ENCODE results near the gene GPR55.

GPR55 gene

GRCh38 chr2:230872151-230872967 is 52.7 kb downstream of the GPR55 start:
- Histone ChIP-seq H3K27me3 (ENCODE audit: low read depth, low read length) (no peaks in the 10 kb centered on the region), H3K27ac (ENCODE audit: low read length) (no peak overlapping the region), H3K4me1 (ENCODE audit: control insufficient read depth in 1 of 2, insufficient read depth in 2 of 2, low read length in 2 of 2) (peaks cover 11 to 50% of the 10 kb centered on the region in 2 donors), H3K4me3 (ENCODE audit: low read depth in 1 of 2, low read length in 2 of 2) (no peak overlapping the region), H3K36me3 (ENCODE audit: control insufficient read depth in 1 of 2, insufficient read depth in 2 of 2, low read length in 2 of 2) (peaks cover 5 to 18% of the 10 kb centered on the region in 2 donors), H3K9me3 (ENCODE audit: control insufficient read depth in 1 of 2, low read length in 2 of 2) (no peaks in the 10 kb centered on the region)

- Histone ChIP-seq H3K36me3 (ENCODE audit: control insufficient read depth in 1 of 2, insufficient read depth in 2 of 2, low read length in 2 of 2) (peaks cover 5 to 10% of the 10 kb centered on the region in 2 donors), H3K9me3 (ENCODE audit: control insufficient read depth in 1 of 2, low read length in 2 of 2) (no peaks in the 10 kb centered on the region), H3K4me1 (ENCODE audit: control insufficient read depth in 1 of 2, insufficient read depth in 2 of 2, low read length in 2 of 2) (peaks cover 11 to 58% of the 10 kb centered on the region in 2 donors), H3K4me3 (ENCODE audit: low read depth in 1 of 2, low read length in 2 of 2) (peak overlapping the region in 1 of 2 donors; percentile 33), H3K27ac (ENCODE audit: low read length) (peak overlapping the region; percentile 16), H3K27me3 (ENCODE audit: low read depth, low read length) (no peaks in the 10 kb centered on the region)
These were observed 53.5 kb downstream of the GPR55 start for GRCh38 chr2:230871361-230872150.

DNA sequence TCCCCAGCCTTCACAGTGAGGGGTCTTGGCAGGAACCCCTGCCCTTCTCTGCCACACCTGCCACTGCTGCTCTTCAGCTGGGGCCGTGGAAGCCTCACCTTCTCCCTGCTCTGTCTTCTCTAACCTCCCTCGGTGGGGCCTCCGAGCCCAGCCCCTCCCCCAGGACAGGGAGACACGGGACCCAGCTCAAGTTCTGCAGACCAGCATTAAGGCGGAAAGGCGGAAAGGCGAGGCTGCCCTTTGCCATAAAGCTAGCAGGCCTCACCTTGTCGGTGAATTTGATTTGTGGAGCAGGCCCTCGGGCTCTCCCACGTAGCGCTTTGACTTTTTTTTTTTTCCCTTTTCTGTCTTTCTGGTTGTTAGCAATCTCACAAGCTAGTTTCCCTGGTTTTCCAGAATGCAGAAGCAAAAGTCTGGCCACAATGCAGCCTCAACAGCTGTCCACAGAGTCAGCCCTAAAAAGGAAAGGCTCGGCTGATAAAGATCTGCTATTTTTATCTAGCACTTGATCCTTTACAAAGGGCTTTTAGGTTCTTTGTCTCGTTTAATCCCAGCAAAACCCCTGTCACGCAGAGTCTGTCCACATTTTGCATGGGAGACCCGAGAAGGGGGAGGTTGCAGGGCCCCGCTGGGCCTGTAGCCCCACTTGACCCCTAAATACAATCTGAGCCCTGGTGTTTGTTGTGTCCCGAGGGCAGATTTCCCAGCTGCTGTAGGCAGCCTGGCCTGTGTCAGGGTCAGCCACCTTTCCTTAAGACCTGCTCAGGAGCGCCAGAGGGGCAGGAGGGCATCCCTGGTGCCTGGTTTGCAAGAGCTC is 54.3 kb downstream of the GPR55 start:
- Histone ChIP-seq H3K4me3 (ENCODE audit: low read depth in 1 of 2, low read length in 2 of 2) (peak overlapping the region in 1 of 2 donors; percentile 33), H3K27ac (ENCODE audit: low read length) (peak overlapping the region; percentile 39), H3K9me3 (ENCODE audit: control insufficient read depth in 1 of 2, low read length in 2 of 2) (no peaks in the 10 kb centered on the region), H3K36me3 (ENCODE audit: control insufficient read depth in 1 of 2, insufficient read depth in 2 of 2, low read length in 2 of 2) (peaks cover 0 to 4% of the 10 kb centered on the region in 2 donors), H3K27me3 (ENCODE audit: low read depth, low read length) (no peaks in the 10 kb centered on the region), H3K4me1 (ENCODE audit: control insufficient read depth in 1 of 2, insufficient read depth in 2 of 2, low read length in 2 of 2) (peaks cover 11 to 66% of the 10 kb centered on the region in 2 donors)

- peaks cover 11 to 68% of the 10 kb centered on the region in 2 donors for H3K4me1 ChIP-seq (ENCODE audit: control insufficient read depth in 1 of 2, insufficient read depth in 2 of 2, low read length in 2 of 2)
- peaks cover 0 to 3% of the 10 kb centered on the region in 2 donors for H3K36me3 ChIP-seq (ENCODE audit: control insufficient read depth in 1 of 2, insufficient read depth in 2 of 2, low read length in 2 of 2)
- peak overlapping the region in 1 of 2 donors; percentile 33 for H3K4me3 ChIP-seq (ENCODE audit: low read depth in 1 of 2, low read length in 2 of 2)
- no peaks in the 10 kb centered on the region for H3K27me3 ChIP-seq (ENCODE audit: low read depth, low read length)
- H3K9me3 ChIP-seq (ENCODE audit: control insufficient read depth in 1 of 2, low read length in 2 of 2) = no peaks in the 10 kb centered on the region
- peak overlapping the region; percentile 39 for H3K27ac ChIP-seq (ENCODE audit: low read length)
These were observed 55.0 kb downstream of the GPR55 start for GRCh38 chr2:230869914-230870543.

DNA sequence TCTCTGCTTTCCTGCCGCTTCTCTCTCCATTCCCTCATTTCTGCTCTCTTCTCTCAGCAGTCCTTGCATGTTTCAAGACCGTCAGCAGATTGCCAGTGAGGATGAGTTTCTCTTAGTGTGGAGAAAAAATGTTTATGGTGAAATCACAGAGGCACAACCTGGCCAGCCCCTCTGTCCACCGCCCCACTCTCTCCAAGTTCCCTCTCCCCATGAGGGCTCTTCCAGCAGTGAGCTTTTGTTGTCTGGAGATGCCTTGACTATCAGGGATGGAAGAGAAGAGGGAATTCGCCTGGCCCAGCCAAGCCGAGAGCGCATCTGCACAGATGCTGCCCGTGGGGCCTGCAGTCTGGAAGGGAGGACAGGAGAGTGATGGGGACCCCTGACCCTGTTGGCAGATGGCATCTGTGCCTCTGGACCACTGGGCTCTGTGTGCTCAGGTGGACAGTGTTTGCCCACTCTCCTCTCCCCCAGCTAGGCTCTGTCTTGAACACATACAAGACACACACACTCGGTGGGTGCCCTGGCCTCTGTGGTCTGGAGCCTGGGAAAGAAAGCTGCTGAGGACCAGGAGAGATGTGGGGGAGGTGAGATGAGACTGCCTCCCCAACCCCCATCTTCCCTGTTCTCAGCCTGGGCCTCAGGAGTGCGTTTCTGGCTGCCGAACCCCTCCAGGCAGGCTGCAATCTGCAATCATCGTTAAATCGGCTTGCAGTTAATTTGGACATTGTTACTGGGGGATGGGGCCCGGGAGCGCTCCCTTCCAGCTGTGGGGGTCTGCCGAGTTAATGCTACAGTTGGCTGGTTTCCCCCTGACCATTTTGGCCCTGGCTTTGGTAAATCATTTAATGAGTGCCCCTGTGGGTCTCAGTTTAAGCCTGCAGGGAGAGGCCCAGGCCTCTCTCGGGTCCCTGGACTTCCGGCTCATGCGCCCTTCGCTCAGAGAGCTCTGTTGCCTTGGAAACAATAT is 55.8 kb downstream of the GPR55 start:
- peak overlapping the region; percentile 62 for H3K27ac ChIP-seq (ENCODE audit: low read length)
- peaks cover 0 to 3% of the 10 kb centered on the region in 2 donors for H3K36me3 ChIP-seq (ENCODE audit: control insufficient read depth in 1 of 2, insufficient read depth in 2 of 2, low read length in 2 of 2)
- peak overlapping the region in 1 of 2 donors; percentile 7 for H3K4me3 ChIP-seq (ENCODE audit: low read depth in 1 of 2, low read length in 2 of 2)
- H3K9me3 ChIP-seq (ENCODE audit: control insufficient read depth in 1 of 2, low read length in 2 of 2) = no peaks in the 10 kb centered on the region
- H3K4me1 ChIP-seq (ENCODE audit: control insufficient read depth in 1 of 2, insufficient read depth in 2 of 2, low read length in 2 of 2) = peaks cover 11 to 70% of the 10 kb centered on the region in 2 donors
- no peaks in the 10 kb centered on the region for H3K27me3 ChIP-seq (ENCODE audit: low read depth, low read length)

- Histone ChIP-seq H3K9me3 (ENCODE audit: control insufficient read depth in 1 of 2, low read length in 2 of 2) (no peaks in the 10 kb centered on the region), H3K27me3 (ENCODE audit: low read depth, low read length) (no peaks in the 10 kb centered on the region), H3K27ac (ENCODE audit: low read length) (no peak overlapping the region), H3K4me1 (ENCODE audit: control insufficient read depth in 1 of 2, insufficient read depth in 2 of 2, low read length in 2 of 2) (peaks cover 11 to 71% of the 10 kb centered on the region in 2 donors), H3K4me3 (ENCODE audit: low read depth in 1 of 2, low read length in 2 of 2) (no peak overlapping the region), H3K36me3 (ENCODE audit: control insufficient read depth in 1 of 2, insufficient read depth in 2 of 2, low read length in 2 of 2) (no peaks in the 10 kb centered on the region)
These were observed 56.7 kb downstream of the GPR55 start for GRCh38 chr2:230868161-230868946.

DNA sequence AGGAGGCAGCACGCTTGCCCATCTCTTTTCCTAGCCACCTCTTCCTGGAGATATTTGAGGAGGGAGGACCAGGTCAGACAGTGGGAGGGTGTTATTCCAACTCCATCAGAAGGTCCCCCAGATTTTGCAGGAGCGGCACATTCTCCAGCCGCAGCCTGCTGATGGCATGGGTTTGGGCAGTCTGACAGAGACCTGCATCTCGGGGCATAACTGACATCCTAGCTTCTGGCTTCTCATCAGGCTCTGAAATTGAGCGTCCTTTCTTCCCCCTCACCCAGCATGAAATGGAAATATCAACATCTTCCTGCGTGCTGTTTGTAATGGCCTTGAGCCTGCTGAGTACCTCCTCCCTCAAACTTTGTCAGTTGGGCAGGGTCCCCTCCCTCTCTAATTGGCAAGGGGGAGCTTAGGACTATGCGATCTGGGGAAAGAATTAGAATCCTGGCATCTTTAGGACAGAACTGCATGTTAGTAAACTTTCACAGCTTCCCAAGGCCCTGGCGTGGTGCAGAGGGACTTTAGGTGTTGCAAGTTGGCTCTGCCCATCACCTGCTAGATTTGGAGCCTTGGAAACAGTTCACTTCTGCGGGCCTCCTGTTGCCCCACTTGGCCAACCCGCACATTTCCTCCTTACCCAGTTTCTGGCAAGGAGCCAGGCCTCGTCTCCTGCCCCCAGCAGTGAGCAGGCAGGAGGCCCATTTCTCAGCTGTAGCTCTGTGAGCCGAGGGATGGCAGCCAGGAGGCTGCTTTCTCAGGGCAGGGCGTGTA is 58.1 kb downstream of the GPR55 start:
- no peaks in the 10 kb centered on the region for H3K36me3 ChIP-seq (ENCODE audit: control insufficient read depth in 1 of 2, insufficient read depth in 2 of 2, low read length in 2 of 2)
- H3K4me3 ChIP-seq (ENCODE audit: low read depth in 1 of 2, low read length in 2 of 2) = peak overlapping the region; percentile 7 to 94
- H3K27ac ChIP-seq (ENCODE audit: low read length) = no peak overlapping the region
- peaks cover 11 to 57% of the 10 kb centered on the region in 2 donors for H3K4me1 ChIP-seq (ENCODE audit: control insufficient read depth in 1 of 2, insufficient read depth in 2 of 2, low read length in 2 of 2)
- H3K27me3 ChIP-seq (ENCODE audit: low read depth, low read length) = no peaks in the 10 kb centered on the region
- H3K9me3 ChIP-seq (ENCODE audit: control insufficient read depth in 1 of 2, low read length in 2 of 2) = no peaks in the 10 kb centered on the region

- Histone ChIP-seq H3K27me3 (ENCODE audit: low read depth, low read length) (no peaks in the 10 kb centered on the region), H3K36me3 (ENCODE audit: control insufficient read depth in 1 of 2, insufficient read depth in 2 of 2, low read length in 2 of 2) (no peaks in the 10 kb centered on the region), H3K27ac (ENCODE audit: low read length) (no peak overlapping the region), H3K9me3 (ENCODE audit: control insufficient read depth in 1 of 2, low read length in 2 of 2) (no peaks in the 10 kb centered on the region), H3K4me3 (ENCODE audit: low read depth in 1 of 2, low read length in 2 of 2) (peak overlapping the region; percentile 61 to 94), H3K4me1 (ENCODE audit: control insufficient read depth in 1 of 2, insufficient read depth in 2 of 2, low read length in 2 of 2) (peaks cover 11 to 48% of the 10 kb centered on the region in 2 donors)
These were observed 59.0 kb downstream of the GPR55 start for GRCh38 chr2:230865766-230866755.
